Thyroid gland (tissue), 4 donors: Measurements from ENCODE around the gene MRPL43.

ENCODE experiments used
- POLR2A ChIP-seq, 2 donors: fragments of 450-650 bp; IDR thresholded peaks; one replicate each; pipeline ENCODE4 v1.6.1; 2017; ENCODE audit warnings: antibody characterized with exemption in 2 of 2, mild to moderate bottlenecking in 2 of 2, moderate library complexity in 1 of 2
- TF ChIP-seq, protein P1 (sequence below), 6 experiments: fragments of 200-600 bp in 3 of 6; fragments of 450-650 bp in 3 of 6; sonication (generic) in 3 of 6; IDR thresholded peaks; one replicate each; pipeline ENCODE4 v1.5.1; 2016 to 2019; ENCODE audit warnings: antibody characterized with exemption in 6 of 6, mild to moderate bottlenecking in 2 of 6, inconsistent platforms in 1 of 6, moderate library complexity in 1 of 6

DNA sequence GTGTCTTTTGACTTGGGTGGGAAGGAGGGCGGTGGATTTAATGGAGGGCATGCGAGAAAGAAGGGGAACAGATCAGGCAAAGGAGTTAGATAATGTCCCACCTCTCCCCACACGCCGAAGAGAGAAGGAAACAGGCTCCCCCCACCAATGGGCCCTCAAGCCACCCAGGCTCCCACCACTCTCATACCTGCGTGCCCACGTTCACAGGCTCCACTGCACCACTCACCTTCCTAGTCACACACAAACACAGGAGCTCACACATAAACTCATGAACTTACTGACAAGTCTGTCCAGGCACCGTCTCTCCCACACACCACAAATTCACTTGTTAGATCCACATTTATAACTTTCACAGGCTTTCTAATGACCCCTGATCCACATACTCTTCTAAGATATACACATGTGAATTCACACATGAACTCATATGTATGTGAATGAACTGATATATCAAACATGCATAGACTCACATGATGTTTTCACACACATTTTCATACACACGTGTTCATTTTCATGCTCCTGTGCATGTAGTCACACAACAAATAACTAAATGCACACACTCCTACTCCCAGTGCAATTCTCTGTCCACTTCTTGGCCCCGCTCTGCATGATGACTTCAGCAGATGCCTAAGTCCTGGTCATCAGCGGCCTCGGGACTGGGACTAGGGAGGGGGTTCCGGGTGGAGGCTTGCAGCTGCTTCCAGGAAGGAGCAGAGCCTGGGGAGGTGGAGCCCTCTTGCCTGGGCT, 13.8 kb upstream of the MRPL43 start:
- TF ChIP-seq, protein P1, sequence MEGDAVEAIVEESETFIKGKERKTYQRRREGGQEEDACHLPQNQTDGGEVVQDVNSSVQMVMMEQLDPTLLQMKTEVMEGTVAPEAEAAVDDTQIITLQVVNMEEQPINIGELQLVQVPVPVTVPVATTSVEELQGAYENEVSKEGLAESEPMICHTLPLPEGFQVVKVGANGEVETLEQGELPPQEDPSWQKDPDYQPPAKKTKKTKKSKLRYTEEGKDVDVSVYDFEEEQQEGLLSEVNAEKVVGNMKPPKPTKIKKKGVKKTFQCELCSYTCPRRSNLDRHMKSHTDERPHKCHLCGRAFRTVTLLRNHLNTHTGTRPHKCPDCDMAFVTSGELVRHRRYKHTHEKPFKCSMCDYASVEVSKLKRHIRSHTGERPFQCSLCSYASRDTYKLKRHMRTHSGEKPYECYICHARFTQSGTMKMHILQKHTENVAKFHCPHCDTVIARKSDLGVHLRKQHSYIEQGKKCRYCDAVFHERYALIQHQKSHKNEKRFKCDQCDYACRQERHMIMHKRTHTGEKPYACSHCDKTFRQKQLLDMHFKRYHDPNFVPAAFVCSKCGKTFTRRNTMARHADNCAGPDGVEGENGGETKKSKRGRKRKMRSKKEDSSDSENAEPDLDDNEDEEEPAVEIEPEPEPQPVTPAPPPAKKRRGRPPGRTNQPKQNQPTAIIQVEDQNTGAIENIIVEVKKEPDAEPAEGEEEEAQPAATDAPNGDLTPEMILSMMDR (IDR thresholded peaks at IDR 0.05), result no peak
- peak in 1 of 2 donors; percentile 51 for TF ChIP-seq POLR2A (IDR thresholded peaks at IDR 0.05)
